Kidney tubule cell (primary cell): ENCODE data around the gene TYW1B.
"Not testable (repeated sequence)": the region's sequence is repeated elsewhere in the genome, so short reads cannot be mapped to it uniquely, and the experiment has no call there.

Source experiments
- DNase-seq: peaks from one replicate; pipeline ENCODE4 v3.0.0-alpha.2; 2018; ENCODE audit warnings: low spot score

The TYW1B gene

DNA sequence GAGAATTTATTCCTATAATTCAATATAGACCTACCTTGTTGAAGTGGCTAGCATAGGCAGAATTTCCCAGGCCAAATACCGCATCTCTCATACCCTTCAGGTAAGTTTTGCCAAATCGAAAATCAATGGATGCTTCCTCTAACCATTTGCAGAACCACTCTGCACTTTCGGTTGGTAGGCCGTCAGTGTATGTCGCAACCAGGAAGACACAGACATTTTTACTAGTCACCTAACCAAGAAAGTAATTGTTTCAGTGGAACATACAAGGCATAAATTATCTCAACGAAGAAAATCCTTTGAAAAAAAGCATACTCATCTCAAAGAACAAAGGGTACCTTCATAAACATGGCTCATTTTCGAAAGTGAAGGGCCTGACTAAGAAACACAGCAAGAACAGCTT lies 17.6 kb downstream of the TYW1B start:
- DNase-seq = not testable (repeated sequence)

DNA sequence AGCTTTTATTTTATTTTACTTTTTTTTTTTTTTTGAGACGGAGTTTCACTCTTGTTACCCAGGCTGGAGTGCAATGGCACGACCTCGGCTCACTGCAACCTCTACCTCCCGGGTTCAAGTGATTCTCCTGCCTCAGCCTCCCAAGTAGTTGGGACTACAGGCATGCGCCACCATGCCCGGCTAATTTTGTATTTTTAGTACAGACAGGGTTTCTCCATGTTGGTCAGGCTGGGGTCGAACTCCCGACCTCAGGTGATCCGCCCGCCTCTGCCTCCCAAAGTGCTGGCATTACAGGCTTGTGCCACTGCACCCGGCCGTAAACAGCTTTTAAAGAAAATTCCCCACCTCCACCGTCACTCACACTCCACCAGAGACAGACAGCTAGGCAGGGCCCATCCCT lies 19.5 kb downstream of the TYW1B start:
- not testable (repeated sequence) for DNase-seq

DNA sequence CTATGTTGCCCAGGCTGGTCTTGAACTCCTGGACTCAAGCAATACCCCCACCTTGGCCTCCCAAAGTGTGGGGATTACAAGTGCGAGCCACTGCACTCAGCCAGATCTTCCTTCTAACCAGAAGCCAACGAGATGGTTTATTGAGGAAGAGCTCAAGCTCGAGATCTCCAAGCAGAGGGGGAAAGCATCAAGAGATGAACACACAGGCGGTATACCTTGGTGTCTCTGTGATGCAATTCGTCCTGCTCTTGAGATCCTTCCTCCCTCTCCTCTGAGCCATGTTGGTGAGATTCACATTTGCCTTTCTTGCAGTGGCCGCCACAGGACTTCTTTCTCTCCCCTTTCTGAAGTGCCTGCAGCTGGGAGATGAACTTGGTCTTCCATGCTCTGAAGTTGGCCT lies 21.1 kb downstream of the TYW1B start:
- DNase-seq = not testable (repeated sequence)

DNA sequence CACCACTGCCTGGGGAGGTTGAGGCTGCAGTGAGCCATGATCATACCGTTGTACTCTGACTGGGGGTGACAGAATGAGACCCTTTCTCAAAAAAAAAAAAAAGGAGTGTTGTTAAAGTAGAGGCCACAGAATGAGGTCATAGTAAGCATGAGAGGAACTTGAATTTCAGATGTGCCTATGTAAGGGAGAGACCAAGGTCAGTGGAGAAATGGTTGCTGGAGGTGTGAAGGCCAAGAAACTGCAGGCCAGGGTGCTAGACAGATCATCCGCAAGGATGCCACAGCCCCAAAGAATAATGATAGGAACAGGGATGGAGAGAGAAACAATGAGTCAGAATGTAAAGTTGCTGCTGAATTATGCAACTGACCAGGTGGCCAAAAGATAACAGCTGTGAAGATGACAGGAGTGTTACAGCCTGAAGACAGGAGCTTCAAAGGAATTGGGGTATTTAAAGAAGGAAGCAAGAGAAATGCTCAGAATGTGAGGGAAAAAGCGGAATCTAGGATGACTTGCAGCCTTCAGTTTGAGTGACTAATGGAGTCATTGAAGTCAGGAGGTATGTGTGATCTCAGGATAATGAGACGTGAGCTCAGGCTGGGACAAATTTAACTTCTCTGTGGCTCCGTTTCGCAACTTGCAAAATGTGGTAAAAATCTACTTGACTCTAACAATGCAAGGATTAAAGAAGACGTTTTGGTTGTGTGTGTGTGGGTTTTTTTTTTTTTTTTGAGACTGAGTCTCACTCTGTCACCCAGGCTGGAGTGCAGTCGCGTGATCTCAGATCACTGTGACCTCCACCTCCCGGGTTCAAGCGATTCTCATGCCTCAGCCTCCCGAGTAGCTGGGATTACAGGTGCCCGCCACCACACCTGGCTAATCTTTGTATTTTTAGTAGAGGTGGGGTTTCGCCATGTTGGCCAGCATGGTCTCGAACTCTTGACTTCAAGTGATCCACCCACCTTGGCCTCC lies 22.2 kb downstream of the TYW1B start:
- DNase-seq = peak; percentile 55

DNA sequence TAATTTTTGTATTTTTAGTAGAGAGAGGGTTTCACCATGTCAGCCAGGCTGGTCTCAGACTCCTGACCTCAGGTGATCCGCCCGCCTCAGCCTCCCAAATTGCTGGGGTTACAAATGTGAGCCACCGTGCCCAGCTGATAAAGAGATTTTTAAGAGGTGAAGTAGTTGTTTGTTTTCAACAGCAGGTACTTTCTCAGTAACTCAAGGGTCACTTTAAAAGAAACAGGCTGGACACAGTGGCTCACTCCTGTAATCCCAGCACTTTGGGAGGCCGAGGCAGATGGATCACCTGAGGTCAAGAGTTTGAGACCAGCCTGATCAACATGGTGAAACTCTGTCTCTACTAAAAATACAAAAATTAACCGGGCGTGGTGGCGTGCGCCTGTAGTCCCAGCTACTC lies 24.2 kb downstream of the TYW1B start:
- not testable (repeated sequence) for DNase-seq

DNA sequence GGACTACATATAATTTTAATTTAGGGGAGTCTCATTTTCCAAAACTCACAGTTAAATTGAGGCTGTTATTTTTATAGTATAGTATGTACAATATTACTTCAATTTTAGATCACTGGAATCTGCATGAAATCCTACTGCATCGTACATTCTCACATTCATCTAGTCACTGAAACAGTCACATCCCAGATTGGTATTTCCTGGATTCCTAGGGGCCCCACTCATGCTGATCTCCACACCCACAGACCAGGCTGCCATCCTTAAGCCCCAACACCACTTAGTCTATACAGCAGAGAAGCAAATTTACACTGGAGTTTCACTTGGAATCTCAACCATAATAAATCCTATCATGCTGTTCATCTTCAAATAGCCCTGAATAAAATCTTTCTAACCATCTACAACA lies 26.4 kb downstream of the TYW1B start:
- peak; percentile 58 for DNase-seq

DNA sequence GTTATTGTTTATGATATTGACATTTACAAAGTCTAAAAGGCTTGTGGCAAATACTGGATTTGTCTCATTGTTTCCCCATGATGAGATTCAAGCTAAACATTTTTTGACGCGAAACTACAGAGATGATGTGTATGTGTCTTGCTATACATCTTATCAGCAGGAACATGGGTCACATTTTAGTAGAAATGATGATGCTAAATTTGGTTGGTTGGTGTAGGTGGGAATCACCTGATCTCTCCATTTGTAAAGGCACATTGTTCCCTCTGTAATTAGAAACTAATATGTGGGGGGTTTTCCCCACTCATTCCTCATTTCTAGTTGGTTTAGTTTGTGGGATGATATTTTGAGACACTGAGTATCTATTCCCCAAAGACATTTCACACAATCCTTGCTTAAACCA lies 32.6 kb downstream of the TYW1B start:
- not testable (repeated sequence) for DNase-seq

DNA sequence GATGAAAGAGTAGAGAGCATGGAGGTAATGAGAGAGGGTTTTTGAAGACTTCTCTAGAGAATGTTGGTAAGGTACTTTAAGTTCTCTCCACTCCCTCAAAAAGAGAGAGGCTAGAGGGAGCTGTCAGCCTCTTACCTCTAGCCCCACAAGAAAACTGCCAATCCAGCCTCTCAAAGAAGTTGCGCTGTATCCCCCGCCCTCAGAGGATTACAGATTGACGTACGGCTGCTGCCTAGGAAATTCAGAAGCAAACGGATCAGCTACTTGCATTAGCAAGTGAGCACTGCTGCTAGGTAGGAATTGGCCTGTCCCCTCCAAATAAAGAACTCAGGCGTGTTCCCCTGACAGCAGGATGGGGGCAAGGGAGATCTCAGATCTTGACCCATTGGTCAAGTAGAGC lies 34.2 kb downstream of the TYW1B start:
- DNase-seq = no peak

DNA sequence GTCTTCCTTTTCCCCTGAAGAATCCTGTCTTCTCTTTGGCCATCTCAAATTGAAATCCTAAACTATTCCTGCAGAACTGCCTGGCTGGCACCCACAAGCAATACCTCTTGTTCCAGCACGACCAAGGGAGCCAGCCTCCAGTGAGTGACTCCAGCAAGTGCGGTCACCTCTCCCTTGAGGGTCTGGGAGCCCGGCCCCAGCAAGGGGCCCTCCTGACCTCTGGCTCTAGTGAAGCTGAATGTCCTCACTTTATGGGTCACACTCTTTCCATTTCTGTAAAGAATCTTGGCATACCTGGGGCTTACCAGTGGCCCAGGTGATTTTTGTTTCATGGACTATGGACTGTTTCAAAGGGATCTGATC lies 37.3 kb downstream of the TYW1B start:
- DNase-seq = not testable (repeated sequence)

DNA sequence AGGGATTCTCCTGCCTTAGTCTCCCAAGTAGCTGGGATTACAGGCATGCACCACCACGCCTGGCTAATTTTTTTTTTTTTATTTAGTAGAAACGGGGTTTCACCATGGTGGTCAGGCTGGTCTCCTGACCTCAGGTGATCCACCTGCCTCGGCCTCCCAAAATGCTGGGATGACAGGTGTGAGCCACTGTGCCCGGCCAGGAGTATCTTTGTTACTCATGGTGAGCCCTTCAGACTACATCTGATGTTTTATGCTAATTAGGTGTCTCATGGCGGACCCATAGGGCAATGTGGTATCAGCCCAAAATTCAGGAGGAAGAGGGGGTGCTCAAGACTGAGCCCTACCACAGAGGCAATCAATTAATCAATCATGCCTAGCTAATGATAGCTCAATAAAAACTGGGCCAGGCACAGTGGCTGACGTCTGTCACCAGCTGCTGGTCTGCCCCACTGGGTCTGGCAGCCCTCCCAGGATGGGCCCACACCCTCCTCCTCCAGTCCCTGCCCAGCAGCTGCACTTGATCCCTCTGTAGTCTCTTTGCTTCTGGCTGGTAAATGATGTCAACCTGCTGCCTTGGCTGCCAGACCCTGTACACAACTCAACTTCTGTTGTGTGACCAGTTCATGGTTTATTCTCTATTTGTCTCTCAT lies 37.8 kb downstream of the TYW1B start:
- DNase-seq = not testable (repeated sequence)

DNA sequence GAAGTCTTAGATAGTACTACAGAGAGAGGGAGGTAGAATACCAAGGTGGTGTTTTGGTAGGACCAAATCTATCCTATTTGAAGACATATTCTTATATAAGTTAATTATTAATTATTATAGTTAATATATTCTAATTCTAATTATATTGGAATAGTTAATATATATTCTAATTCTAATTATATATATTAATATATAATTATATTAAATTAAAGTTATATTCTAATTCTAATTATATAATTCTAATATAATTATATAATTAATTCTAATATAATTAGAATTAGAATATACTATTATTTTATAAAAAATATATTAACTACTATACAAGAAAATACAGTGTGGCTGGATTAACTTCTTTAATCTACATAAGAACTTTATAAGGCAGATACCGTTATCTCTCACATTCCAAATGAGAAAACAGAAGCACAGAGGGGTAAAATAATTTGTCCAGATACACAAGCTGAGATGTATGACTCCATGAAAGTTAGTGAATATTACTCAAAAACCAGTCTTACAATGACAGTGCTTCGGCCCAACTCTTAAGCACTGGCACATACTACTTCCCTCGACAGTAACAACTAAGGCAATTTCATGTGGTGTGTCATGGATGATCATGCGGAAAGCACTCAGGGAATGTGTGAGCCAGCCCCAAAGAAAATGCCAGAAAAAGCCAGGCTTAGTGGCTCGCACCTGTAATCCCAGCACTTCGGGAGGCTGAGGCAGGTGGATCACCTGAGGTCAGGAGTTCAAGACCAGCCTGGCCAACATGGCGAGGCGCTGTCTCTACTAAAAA lies 42.6 kb downstream of the TYW1B start:
- DNase-seq = peak; percentile 90

DNA sequence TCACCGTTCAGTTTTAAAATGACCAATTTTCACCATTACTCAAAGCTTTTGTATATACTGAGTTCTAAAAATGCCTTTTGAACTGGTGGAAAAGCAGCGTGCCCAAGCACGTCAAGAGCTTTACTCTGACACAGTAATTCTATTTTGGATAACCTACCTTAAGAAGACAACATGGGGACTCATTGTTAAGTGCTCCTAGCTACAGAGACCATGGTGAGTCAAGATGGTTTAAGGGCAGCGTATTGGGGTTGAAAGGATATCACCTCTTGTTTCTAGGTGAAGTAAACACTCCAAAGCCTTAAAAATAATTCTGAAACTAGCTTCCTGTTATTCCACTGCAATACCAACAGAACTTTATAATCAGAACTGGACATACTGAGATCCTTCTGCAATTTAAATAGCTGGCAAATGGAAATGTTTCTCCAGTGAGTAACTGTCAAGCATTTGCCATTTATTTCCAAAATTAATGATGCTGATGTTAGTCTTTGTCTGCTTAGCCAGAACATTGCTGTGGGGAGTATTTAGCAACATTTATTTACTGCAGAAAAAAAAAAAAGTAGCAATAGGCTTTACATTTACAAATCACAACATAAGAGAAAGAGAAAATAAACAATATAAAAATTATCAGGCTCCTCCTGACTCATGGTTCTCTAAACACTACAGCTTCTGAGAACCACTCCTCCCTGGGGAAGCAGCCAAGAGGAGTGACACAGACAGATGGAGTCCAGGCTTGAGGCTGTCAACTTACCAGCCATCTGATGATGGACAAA lies 44.2 kb downstream of the TYW1B start:
- peak; percentile 65 for DNase-seq

DNA sequence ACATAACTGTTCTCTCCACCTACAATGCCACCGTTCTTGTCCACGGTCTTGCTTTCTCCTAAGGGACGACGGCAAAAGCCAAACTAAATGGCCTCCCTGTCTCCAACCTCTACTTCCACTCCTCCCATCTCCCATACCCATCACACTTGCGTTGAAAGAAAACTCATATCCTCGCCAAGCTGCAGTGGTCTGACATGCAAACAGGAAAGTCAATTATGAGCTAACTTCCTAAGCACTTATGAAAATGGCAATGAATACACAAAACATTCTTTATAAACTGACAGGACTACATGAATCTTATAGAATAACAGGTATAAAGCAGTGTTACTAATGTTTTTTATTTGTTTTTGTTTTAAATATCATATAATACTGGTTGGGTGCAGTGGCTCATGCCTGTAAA lies 46.4 kb downstream of the TYW1B start:
- no peak for DNase-seq

DNA sequence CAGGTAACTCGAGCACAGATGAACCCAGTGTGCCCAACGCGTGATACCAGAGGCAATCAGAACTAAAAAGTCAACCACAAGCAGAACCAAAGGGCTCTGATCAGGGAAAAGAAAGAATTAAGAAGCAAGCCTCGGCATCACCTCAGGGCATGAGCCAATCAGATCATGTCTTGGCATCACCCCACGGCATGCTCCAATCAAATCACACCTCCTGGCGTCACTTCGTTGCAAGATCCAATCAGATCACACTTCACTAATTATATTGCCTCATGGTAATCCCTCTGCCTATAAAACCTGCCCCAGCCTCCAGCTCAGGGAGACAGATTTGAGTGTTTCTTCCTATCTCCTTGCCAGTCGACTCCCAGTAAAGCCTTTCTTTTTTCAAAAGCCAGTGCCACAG lies 46.8 kb downstream of the TYW1B start:
- DNase-seq = no peak

DNA sequence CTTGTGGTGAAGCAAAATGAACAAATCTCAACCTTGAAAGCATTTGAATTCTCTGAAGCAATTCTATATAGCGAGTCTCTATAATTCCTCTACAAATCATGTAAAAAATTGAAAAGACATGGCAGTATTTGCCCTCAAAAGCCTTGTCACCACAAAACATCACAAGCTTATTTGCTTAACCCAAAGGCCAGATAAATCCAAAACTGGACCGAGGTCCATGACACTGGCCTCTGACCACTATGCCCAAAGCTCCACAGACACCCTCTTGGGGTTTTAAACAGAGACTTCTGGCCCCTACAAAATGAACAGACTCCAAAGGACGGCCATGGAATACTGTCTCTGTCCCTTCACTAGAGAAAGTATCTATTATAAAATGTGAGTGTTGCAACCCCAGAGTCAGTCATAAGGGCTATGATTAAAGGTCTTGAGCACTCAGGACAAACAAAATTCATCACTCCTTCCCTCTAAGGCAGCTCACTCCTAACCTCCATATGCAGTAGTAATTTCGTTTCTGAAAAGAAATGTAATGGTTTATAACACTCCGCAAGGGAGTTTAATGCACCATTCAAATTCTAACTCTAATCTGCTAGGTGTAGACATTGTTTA lies 47.6 kb downstream of the TYW1B start:
- not testable (repeated sequence) for DNase-seq

DNA sequence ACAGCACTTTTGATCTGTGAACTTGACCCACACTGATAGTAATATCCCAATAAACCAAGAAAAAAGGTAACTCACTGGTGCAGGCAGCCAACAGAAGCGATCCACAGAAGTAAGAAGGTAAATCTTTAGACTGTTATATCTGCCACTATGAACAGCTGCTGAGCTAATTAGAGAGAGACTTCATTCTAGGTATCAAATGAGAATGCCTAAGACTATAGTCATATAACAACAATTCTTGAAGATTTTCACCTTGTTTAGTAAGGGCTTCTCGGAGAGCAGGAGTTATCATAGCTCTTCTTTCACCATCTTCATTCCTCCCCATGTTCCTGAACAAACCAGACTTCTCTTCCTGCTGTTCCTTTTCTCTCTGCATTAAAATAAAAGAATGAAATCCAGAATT lies 50.8 kb downstream of the TYW1B start:
- not testable (repeated sequence) for DNase-seq

DNA sequence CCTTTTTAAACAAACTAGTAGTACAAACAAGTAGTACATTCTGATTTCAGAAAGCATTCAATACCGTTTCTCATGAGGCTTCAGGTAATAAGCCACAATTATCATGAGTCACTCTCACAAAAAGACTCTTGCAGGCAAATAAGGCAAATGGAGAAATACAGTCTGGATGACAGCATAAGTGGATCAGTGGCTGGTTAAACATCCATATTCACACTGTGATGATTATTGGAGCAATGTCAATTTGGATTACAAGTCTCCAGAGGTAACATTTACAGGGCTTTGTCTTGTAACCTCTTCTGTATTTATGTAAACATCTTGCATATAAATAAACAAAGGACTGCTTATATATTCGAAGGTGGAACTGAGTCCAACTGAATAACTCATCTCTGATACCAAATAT lies 55.4 kb downstream of the TYW1B start:
- not testable (repeated sequence) for DNase-seq

DNA sequence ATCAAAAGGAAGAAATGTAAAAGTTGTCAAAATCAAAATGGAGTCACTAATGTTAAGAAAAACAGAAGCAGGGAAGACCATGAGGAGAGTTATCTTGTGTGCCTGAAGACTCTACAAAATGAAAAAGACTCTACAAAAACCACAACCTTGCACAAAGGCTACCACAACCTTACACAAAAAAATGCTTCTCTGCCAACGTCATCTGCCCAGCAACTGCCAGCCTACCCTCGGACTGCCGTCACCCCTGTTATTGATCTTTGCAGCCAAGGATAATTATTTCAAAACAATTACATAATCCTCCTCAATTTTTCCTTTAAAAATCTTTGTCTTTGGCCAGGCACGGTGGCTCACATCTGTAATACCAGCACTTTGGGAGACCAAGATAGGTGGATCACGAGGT lies 61.0 kb downstream of the TYW1B start:
- not testable (repeated sequence) for DNase-seq

DNA sequence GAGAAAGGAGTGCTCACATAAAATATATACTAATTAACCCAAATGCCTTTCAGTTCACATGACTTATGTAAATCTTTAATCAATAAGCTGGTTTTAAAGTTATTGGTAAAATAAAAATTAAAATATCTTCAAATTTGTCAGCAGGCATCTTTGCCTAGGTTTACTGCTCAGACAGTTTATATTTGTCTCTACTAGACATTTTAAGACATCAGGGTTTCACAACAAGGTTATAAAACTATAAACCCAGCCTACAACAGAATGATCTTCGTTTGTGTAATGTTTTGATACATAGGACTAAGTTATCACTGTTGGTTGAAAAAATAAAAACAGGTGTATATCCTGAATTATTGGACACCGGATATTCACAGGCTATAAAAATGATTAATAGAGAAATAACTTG lies 67.4 kb downstream of the TYW1B start:
- DNase-seq = no peak

DNA sequence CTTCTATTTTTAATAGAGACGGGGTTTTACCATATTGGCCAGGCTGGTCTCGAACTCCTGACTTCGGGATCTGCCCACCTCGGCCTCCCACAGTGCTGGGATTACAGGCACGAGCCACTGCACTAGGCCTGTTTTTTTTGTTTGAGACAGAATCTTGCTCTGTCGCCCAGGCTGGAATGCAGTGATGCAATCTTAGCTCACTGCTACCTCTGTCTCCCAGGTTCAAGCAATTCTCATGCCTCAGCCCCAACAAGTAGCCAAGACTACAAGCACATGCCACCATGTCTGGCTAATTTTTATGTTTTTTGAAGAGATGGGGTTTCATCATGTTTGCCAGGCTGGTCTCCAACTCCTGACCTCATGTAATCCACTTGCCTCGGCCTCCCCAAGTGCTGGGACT lies 73.7 kb downstream of the TYW1B start:
- peak; percentile 32 for DNase-seq

DNA sequence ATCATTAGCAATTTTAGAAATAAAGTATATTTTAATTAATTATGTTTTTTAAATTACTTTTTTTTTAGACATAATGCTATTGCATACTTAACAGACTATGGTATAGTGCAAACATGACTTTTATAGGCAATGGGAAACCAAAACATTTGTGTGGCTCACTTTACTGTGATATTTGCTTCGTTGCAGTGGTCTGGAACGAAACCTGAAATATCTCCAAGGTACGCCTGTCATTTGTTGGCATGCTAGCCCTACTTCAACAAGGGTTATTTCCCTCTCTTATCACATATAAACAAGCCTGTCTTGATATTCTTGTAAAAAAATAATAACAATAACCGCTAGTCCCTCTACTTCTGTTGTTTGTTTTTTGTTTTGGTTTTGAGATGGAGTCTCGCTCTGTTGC lies 74.2 kb downstream of the TYW1B start:
- no peak for DNase-seq
